IMR-90 (cell line): ENCODE measurements around the gene C12orf56. TPM values are rescaled to one million over a fixed set of nuclear protein-coding genes. Genes with fewer than 3 reads are reported as not detected.
A peak's percentile ranks its signal among the peaks of the same experiment; 100 is the strongest.

Experiments used
- ATAC-seq: fragments of 200-7000 bp; cut with Tn5 transposase; 2 replicates; pipeline ENCODE4 v1.9.1; 2020; ENCODE audit warnings: low read depth, mild to moderate bottlenecking, moderate library complexity
- BruUV-seq: library from RNA; stranded (reverse); fragments of 400-500 nt; replicated peaks from 2 replicates; lab custom pipeline; 2021; lab: Mats Ljungman, UMichigan
- CTCF ChIA-PET: fragments of 300-600 bp; formaldehyde crosslinking; extraction: SDS; loops from one replicate; lab custom pipeline; 2021; ENCODE audit warnings: antibody characterized with exemption; lab: Yijun Ruan, JAX
- POLR2A ChIA-PET: fragments of 300-600 bp; sonication (Branson Sonifier 250); formaldehyde crosslinking; loops from one replicate; lab custom pipeline; 2022; ENCODE audit warnings: antibody characterized with exemption; ENCODE audit not compliant: unreplicated experiment; lab: Charles Lee
- DNase-seq: peaks from one replicate; pipeline ENCODE4 v3.0.0; 2013
- H2AFZ ChIP-seq: replicated peaks from 2 replicates; pipeline ENCODE3; 2013; ENCODE audit warnings: low read length, mild to moderate bottlenecking; ENCODE audit not compliant: poor library complexity
- H2AK5ac ChIP-seq: 2 replicates; pipeline ENCODE4 v1.6.1; 2013; ENCODE audit warnings: low read depth, low read length, inconsistent platforms
- H2AK9ac ChIP-seq: replicated peaks from 2 replicates; pipeline ENCODE3; 2013; ENCODE audit warnings: mild to moderate bottlenecking, low read depth, low read length, moderate library complexity; ENCODE audit not compliant: poor library complexity
- H2BK120ac ChIP-seq: 2 replicates; pipeline ENCODE4 v1.6.1; 2013; ENCODE audit warnings: low read depth, low read length, inconsistent platforms
- H2BK15ac ChIP-seq: 3 replicates; pipeline ENCODE4 v1.6.1; 2013; ENCODE audit warnings: low read depth, low read length, inconsistent platforms
- H2BK20ac ChIP-seq: 2 replicates; pipeline ENCODE4 v1.6.1; 2013; ENCODE audit warnings: low read depth, mild to moderate bottlenecking, inconsistent platforms, low read length, moderate library complexity
- H2BK5ac ChIP-seq: 2 replicates; pipeline ENCODE4 v1.6.1; 2013; ENCODE audit warnings: mild to moderate bottlenecking, low read depth, low read length, inconsistent platforms; ENCODE audit not compliant: poor library complexity, severe bottlenecking
- H3K14ac ChIP-seq: replicated peaks from 2 replicates; pipeline ENCODE4 v1.6.1; 2013; ENCODE audit warnings: low read depth, low read length, inconsistent platforms
- H3K18ac ChIP-seq: 2 replicates; pipeline ENCODE4 v1.6.1; 2013; ENCODE audit warnings: low read depth, low read length, control low read depth
- H3K23ac ChIP-seq: 2 replicates; pipeline ENCODE4 v1.6.1; 2013; ENCODE audit warnings: low read depth, low read length, inconsistent platforms
- H3K27ac ChIP-seq: 2 replicates; pipeline ENCODE4 v1.5.1; 2013; ENCODE audit warnings: mild to moderate bottlenecking, control low read depth, low read length; ENCODE audit not compliant: insufficient read depth
- H3K27me3 ChIP-seq: 2 replicates; pipeline ENCODE4 v1.6.1; 2013; ENCODE audit warnings: low read length; ENCODE audit not compliant: control insufficient read depth, insufficient read depth
- H3K36me3 ChIP-seq: 2 replicates; pipeline ENCODE4 v1.6.1; 2013; ENCODE audit warnings: low read length, mixed read lengths; ENCODE audit not compliant: control insufficient read depth, insufficient read depth
- H3K4ac ChIP-seq: 2 replicates; pipeline ENCODE4 v1.6.1; 2013; ENCODE audit warnings: low read depth, low read length, inconsistent platforms
- H3K4me1 ChIP-seq: 2 replicates; pipeline ENCODE4 v1.6.1; 2013; ENCODE audit warnings: low read length, mixed read lengths; ENCODE audit not compliant: control insufficient read depth, insufficient read depth
- H3K4me2 ChIP-seq: 2 replicates; pipeline ENCODE4 v1.6.1; 2013; ENCODE audit warnings: low read depth, mild to moderate bottlenecking, control low read depth, low read length, moderate library complexity
- H3K4me3 ChIP-seq: 2 replicates; pipeline ENCODE4 v1.5.1; 2013; ENCODE audit warnings: low read depth, mild to moderate bottlenecking, control low read depth, low read length, moderate library complexity; ENCODE audit not compliant: insufficient read depth
- H3K56ac ChIP-seq: 2 replicates; pipeline ENCODE4 v1.6.1; 2013; ENCODE audit warnings: low read length, inconsistent platforms; ENCODE audit not compliant: insufficient read depth; ENCODE audit errors: extremely low read depth
- H3K79me1 ChIP-seq, 2 experiments: 2 replicates each; pipeline ENCODE4 v1.6.1; 2013; ENCODE audit warnings: low read length in 2 of 2, inconsistent platforms in 1 of 2, low read depth in 1 of 2
- H3K9ac ChIP-seq: 2 replicates; pipeline ENCODE4 v1.6.1; 2013; ENCODE audit warnings: low read depth, low read length, control low read depth
- H3K9me1 ChIP-seq: 2 replicates; pipeline ENCODE4 v1.6.1; 2013; ENCODE audit warnings: low read length, inconsistent platforms; ENCODE audit not compliant: insufficient read depth
- H3K9me3 ChIP-seq: 2 replicates; pipeline ENCODE4 v1.6.1; 2013; ENCODE audit warnings: low read length; ENCODE audit not compliant: control insufficient read depth, insufficient read depth
- H4K20me1 ChIP-seq: 2 replicates; pipeline ENCODE4 v1.6.1; 2013; ENCODE audit warnings: low read length, inconsistent platforms; ENCODE audit not compliant: insufficient read depth
- H4K5ac ChIP-seq: 2 replicates; pipeline ENCODE4 v1.6.1; 2013; ENCODE audit warnings: mild to moderate bottlenecking, low read depth, low read length, control low read depth
- H4K8ac ChIP-seq, 2 experiments: 2 replicates each; pipeline ENCODE4 v1.6.1; 2013; ENCODE audit warnings: low read depth in 2 of 2, low read length in 2 of 2, control low read depth in 1 of 2, inconsistent platforms in 1 of 2
- H4K91ac ChIP-seq: 2 replicates; pipeline ENCODE4 v1.6.1; 2013; ENCODE audit warnings: low read depth, low read length, inconsistent platforms; ENCODE audit not compliant: insufficient read depth
- CEBPB ChIP-seq: IDR thresholded peaks from 2 replicates; pipeline ENCODE4 v1.6.1; 2012; ENCODE audit warnings: low read depth, low read length, improper control_type of control experiment
- CHD1 ChIP-seq: IDR thresholded peaks from 2 replicates; pipeline ENCODE4 v1.6.1; 2012; ENCODE audit warnings: low read depth, low read length, improper control_type of control experiment
- NFE2L2 ChIP-seq: fragments of 150-350 bp; IDR thresholded peaks from 2 replicates; pipeline ENCODE4 v1.6.1; 2016; ENCODE audit warnings: low read depth, mild to moderate bottlenecking, low read length
- POLR2A ChIP-seq: IDR thresholded peaks from 2 replicates; pipeline ENCODE4 v1.6.1; 2012; ENCODE audit warnings: mild to moderate bottlenecking, low read depth, low read length
- RAD21 ChIP-seq: IDR thresholded peaks from 2 replicates; pipeline ENCODE4 v1.6.1; 2012; ENCODE audit warnings: low read length, improper control_type of control experiment
- RCOR1 ChIP-seq: IDR thresholded peaks from 2 replicates; pipeline ENCODE4 v1.6.1; 2012; ENCODE audit warnings: mild to moderate bottlenecking, low read length, improper control_type of control experiment; ENCODE audit not compliant: insufficient replicate concordance
- WGBS, 2 experiments: methylation state at CpG; one replicate each; pipeline versions ENCODE4 v1.1.5 to v1.1.7; 2013; ENCODE audit warnings: missing lambda C conversion rate in 2 of 2; ENCODE audit not compliant: insufficient read length in 1 of 2; ENCODE audit errors: extremely low coverage in 2 of 2; 5-methylcytosine and 5-hydroxymethylcytosine counted together
- dilution Hi-C: fragments of 300-500 bp; cut with HindIII; formaldehyde crosslinking; loops from one replicate; pipeline ENCODE4 v1.14.3; 2018; ENCODE audit warnings: low sequenced_read_pairs; ENCODE audit not compliant: unreplicated experiment
- in situ Hi-C: fragments of 300-500 bp; cut with MboI; formaldehyde crosslinking; loops from 3 replicates; pipeline ENCODE4 v1.14.3; 2019; ENCODE audit warnings: low sequenced_read_pairs, inconsistent platforms, mixed read lengths
- intact Hi-C: fragments of 100-400 bp; cut with micrococcal nuclease; formaldehyde crosslinking; loops from 2 replicates; pipeline ENCODE4 v1.10.0; 2022
- polyA plus RNA-seq, 3 experiments: library from polyadenylated mRNA; depleted of rRNA; stranded (reverse); fragments of >200 nt; gene quantifications; 2 replicates each; pipeline ENCODE4 v1.2.3, GENCODE V29; 2012; ENCODE audit warnings: low replicate concordance in 1 of 3
- total RNA-seq: library from RNA; depleted of rRNA; stranded (reverse); fragments of >200 nt; gene quantifications from 2 replicates; pipeline ENCODE4 v1.2.3, GENCODE V29; 2012

C12orf56 gene
- total and polyA plus RNA-seq, 2 of the 4 experiments (the other 2 are of a cell fraction), result 0.09 TPM; not detected in 1

- H3K36me3 ChIP-seq, result peaks cover 13% of the 10 kb centered on the region
- H3K9ac ChIP-seq, result no peak overlapping the region
- no peak overlapping the region for H3K14ac ChIP-seq
- H3K4me3 ChIP-seq, result no peak overlapping the region
- ATAC-seq, result no peak
- dilution Hi-C loops, result no loop called here
- H3K27me3 ChIP-seq, result no peaks in the 10 kb centered on the region
- H3K9me1 ChIP-seq, result peaks cover 4% of the 10 kb centered on the region
- no peak overlapping the region for H4K5ac ChIP-seq
- in situ Hi-C loops, result no loop called here
- H3K4ac ChIP-seq, result no peak overlapping the region
- H3K4me1 ChIP-seq, result peaks cover 5% of the 10 kb centered on the region
- H2BK120ac ChIP-seq, result no peak overlapping the region
- H3K4me2 ChIP-seq, result peak overlapping the region; percentile 14; the same call in 1 of the 2 replicates
- H4K20me1 ChIP-seq, result peaks cover 22% of the 10 kb centered on the region
- no TSS peak for BruUV-seq
- 0 out of 4 replicates have a peak overlapping the region, but pooled peaks of 1 of the 2 experiments have one; percentile 37 for H4K8ac ChIP-seq
- H3K56ac ChIP-seq, result no peak overlapping the region
- H3K9me3 ChIP-seq, result no peaks in the 10 kb centered on the region
- no peak overlapping the region for H3K27ac ChIP-seq
- TF ChIP-seq POLR2A (0 out of 2 replicates have a peak, but pooled peaks have one; percentile 29), NFE2L2 (no peak), CEBPB (no peak), RAD21 (no peak), CHD1 (no peak), RCOR1 (no peak)
- H2AK5ac ChIP-seq, result no peak overlapping the region
- no peak overlapping the region for H2BK5ac ChIP-seq
- no peak overlapping the region for H2BK15ac ChIP-seq
- no peak overlapping the region for H4K91ac ChIP-seq
- intact Hi-C loops, result loop anchor here (5.0 kb wide), 1 partner anchor 580 kb away; no protein-coding TSS in a partner anchor
- no peak overlapping the region for H2AK9ac ChIP-seq
- WGBS, 2 experiments, result 89% methylated on average over 4 of the region's 9 CpGs; no CpG with 5 or more reads in 1 of the 2 experiments
- peak overlapping the region; percentile 23; the same call in 1 of the 2 replicates for H3K23ac ChIP-seq
- no peak overlapping the region for H2AFZ ChIP-seq
- H2BK20ac ChIP-seq, result no peak overlapping the region
- peaks cover 24 to 49% of the 10 kb centered on the region in 2 experiments for H3K79me1 ChIP-seq
- CTCF ChIA-PET, result no interaction called here
- H3K18ac ChIP-seq, result no peak overlapping the region
- POLR2A ChIA-PET, result interaction anchor here (0.6 kb wide), 1 partner anchor 156 kb away, joined by 3 read pairs; no protein-coding TSS in a partner anchor
- no peak for DNase-seq
Observed at GRCh38 chr12:64407342-64408223, 17.0 kb upstream of the C12orf56 start.
